ENCODE data around the gene DNAJC17. TPM values are rescaled to one million over a fixed set of nuclear protein-coding genes. Genes with fewer than 3 reads are reported as not detected.

DNAJC17 gene
- total and polyA plus RNA-seq, 2 of the 13 experiments (the other 11 are each of a cell fraction or from before 2014, with no cell fraction given) = 22.2 to 26.5 TPM

DNA sequence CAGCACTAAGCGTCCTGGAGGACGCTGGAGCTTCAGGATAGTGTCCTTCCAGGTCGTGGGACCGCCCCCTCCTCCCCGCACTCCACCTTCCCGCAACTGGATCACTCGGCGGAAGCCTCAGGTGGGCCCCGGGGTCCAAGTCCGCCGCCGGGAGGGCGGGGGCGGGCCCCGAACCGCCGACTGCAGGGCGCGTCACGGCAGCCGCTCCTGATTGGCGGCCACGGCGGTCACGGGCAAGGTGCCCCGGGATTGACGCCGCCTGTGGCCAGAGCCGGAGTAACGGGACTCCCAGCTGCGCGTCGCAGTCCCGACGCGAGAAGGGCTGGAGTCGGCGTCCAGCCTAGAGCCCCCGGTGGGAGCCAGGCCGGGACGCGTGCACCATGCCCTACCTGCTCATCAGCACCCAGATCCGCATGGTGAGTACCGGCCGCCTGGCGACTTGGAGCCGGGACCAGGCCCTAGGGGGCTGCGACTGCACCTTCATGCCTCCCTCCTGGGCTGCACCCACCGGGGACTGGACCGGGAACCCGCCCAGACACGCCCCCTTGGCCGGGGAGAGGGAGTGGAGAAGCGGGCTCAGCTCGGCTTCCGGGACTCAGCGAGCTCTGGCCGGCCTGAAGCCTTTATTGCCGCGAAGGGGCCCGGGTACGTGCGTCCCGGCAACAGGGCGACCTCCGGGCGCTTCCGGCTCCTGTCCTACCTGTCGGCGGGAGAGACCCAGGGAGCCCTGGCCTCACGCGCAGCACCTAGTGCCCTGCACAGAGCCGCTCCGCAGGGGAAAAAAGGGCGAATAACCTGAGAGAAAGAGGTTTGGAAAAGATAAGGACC is 43.3 kb downstream of the DNAJC17 start, which contains the start of gene GCHFR (continued):
- TF ChIP-seq ZNF768 (CRISPR knock-in tag; IDR thresholded peaks at IDR 0.05) (peak; percentile 62), MBD4 (IDR thresholded peaks at IDR 0.05; ENCODE audit: borderline replicate concordance, low read length) (no peak), HDAC6 (IDR thresholded peaks at IDR 0.05; ENCODE audit: low read depth, low read length) (no peak), AGO1 (IDR thresholded peaks at IDR 0.05; ENCODE audit: low read depth, low read length, poor library complexity, severe bottlenecking) (peak; percentile 63), ZSCAN9 (CRISPR knock-in tag; IDR thresholded peaks at IDR 0.05; ENCODE audit: borderline replicate concordance) (peak; percentile 61; the same call in 1 of the 2 replicates), THYN1 (CRISPR knock-in tag; IDR thresholded peaks at IDR 0.05; ENCODE audit: borderline replicate concordance, low read depth) (no peak), ZNF282 (IDR thresholded peaks at IDR 0.05; ENCODE audit: partially characterized antibody) (no peak), PITX1 (CRISPR knock-in tag; IDR thresholded peaks at IDR 0.05) (peak; percentile 6; the same call in 1 of the 2 replicates), SOX13 (IDR thresholded peaks at IDR 0.05) (no peak), SOX13 (CRISPR knock-in tag; conservative IDR thresholded peaks at IDR 0.05 in 1 of 2, IDR thresholded peaks at IDR 0.05 in 1 of 2) (peak in 1 of 2 experiments; percentile 43; a peak in 2 of 4 replicates), SALL2 (CRISPR knock-in tag; IDR thresholded peaks at IDR 0.05) (peak; percentile 89; the same call in 1 of the 2 replicates), FOXC1 (CRISPR knock-in tag; IDR thresholded peaks at IDR 0.05; ENCODE audit: borderline replicate concordance) (peak; percentile 98), GFI1 (CRISPR knock-in tag; IDR thresholded peaks at IDR 0.05; ENCODE audit: borderline replicate concordance) (peak; percentile 41; the same call in 1 of the 2 replicates), ARID2 (CRISPR knock-in tag; IDR thresholded peaks at IDR 0.05; ENCODE audit: borderline replicate concordance) (peak; percentile 38; the same call in 1 of the 2 replicates), ZNF136 (CRISPR knock-in tag; IDR thresholded peaks at IDR 0.05; ENCODE audit: low read depth) (0 out of 2 replicates have a peak, but pooled peaks have one; percentile 32)
- TF ChIP-seq, protein P1, sequence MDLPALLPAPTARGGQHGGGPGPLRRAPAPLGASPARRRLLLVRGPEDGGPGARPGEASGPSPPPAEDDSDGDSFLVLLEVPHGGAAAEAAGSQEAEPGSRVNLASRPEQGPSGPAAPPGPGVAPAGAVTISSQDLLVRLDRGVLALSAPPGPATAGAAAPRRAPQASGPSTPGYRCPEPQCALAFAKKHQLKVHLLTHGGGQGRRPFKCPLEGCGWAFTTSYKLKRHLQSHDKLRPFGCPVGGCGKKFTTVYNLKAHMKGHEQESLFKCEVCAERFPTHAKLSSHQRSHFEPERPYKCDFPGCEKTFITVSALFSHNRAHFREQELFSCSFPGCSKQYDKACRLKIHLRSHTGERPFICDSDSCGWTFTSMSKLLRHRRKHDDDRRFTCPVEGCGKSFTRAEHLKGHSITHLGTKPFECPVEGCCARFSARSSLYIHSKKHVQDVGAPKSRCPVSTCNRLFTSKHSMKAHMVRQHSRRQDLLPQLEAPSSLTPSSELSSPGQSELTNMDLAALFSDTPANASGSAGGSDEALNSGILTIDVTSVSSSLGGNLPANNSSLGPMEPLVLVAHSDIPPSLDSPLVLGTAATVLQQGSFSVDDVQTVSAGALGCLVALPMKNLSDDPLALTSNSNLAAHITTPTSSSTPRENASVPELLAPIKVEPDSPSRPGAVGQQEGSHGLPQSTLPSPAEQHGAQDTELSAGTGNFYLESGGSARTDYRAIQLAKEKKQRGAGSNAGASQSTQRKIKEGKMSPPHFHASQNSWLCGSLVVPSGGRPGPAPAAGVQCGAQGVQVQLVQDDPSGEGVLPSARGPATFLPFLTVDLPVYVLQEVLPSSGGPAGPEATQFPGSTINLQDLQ (CRISPR knock-in tag; IDR thresholded peaks at IDR 0.05) = peak; percentile 55; the same call in 1 of the 2 replicates
- TF ChIP-seq, protein P2, sequence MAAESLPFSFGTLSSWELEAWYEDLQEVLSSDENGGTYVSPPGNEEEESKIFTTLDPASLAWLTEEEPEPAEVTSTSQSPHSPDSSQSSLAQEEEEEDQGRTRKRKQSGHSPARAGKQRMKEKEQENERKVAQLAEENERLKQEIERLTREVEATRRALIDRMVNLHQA (CRISPR knock-in tag; IDR thresholded peaks at IDR 0.05) = no peak
- TF ChIP-seq, protein P3, sequence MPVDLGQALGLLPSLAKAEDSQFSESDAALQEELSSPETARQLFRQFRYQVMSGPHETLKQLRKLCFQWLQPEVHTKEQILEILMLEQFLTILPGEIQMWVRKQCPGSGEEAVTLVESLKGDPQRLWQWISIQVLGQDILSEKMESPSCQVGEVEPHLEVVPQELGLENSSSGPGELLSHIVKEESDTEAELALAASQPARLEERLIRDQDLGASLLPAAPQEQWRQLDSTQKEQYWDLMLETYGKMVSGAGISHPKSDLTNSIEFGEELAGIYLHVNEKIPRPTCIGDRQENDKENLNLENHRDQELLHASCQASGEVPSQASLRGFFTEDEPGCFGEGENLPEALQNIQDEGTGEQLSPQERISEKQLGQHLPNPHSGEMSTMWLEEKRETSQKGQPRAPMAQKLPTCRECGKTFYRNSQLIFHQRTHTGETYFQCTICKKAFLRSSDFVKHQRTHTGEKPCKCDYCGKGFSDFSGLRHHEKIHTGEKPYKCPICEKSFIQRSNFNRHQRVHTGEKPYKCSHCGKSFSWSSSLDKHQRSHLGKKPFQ (CRISPR knock-in tag; IDR thresholded peaks at IDR 0.05; ENCODE audit: insufficient replicate concordance) = peak; percentile 76
- TF ChIP-seq, protein P4, sequence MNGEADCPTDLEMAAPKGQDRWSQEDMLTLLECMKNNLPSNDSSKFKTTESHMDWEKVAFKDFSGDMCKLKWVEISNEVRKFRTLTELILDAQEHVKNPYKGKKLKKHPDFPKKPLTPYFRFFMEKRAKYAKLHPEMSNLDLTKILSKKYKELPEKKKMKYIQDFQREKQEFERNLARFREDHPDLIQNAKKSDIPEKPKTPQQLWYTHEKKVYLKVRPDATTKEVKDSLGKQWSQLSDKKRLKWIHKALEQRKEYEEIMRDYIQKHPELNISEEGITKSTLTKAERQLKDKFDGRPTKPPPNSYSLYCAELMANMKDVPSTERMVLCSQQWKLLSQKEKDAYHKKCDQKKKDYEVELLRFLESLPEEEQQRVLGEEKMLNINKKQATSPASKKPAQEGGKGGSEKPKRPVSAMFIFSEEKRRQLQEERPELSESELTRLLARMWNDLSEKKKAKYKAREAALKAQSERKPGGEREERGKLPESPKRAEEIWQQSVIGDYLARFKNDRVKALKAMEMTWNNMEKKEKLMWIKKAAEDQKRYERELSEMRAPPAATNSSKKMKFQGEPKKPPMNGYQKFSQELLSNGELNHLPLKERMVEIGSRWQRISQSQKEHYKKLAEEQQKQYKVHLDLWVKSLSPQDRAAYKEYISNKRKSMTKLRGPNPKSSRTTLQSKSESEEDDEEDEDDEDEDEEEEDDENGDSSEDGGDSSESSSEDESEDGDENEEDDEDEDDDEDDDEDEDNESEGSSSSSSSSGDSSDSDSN (CRISPR knock-in tag; IDR thresholded peaks at IDR 0.05) = peak; percentile 95

All from HepG2 (cell line).